HEK293 (cell line): ENCODE measurements around the gene INAVA.

Source experiments
- ZBTB8A ChIP-seq: fragments of 450-650 bp; formaldehyde crosslinking; IDR thresholded peaks from 2 replicates; pipeline ENCODE4 v1.5.1; 2016; ENCODE audit warnings: missing biosample characterization, missing genetic modification characterization
- ZNF140 ChIP-seq: fragments of 450-650 bp; formaldehyde crosslinking; IDR thresholded peaks from 2 replicates; pipeline ENCODE4 v1.5.1; 2016; ENCODE audit warnings: missing biosample characterization, missing genetic modification characterization
- ZNF202 ChIP-seq: fragments of 450-650 bp; formaldehyde crosslinking; IDR thresholded peaks from 2 replicates; pipeline ENCODE4 v1.5.1; 2016; ENCODE audit warnings: missing biosample characterization, missing genetic modification characterization, borderline replicate concordance
- ZNF266 ChIP-seq: fragments of 450-650 bp; formaldehyde crosslinking; IDR thresholded peaks from 2 replicates; pipeline ENCODE4 v1.5.1; 2016; ENCODE audit warnings: missing biosample characterization, missing genetic modification characterization, low read depth
- ZNF501 ChIP-seq: fragments of 450-650 bp; formaldehyde crosslinking; IDR thresholded peaks from 2 replicates; pipeline ENCODE4 v1.5.1; 2016; ENCODE audit warnings: missing biosample characterization, missing genetic modification characterization
- ZNF510 ChIP-seq: fragments of 450-650 bp; formaldehyde crosslinking; IDR thresholded peaks from 2 replicates; pipeline ENCODE4 v1.5.1; 2018; ENCODE audit warnings: mild to moderate bottlenecking, missing genetic modification characterization, missing biosample characterization; ENCODE audit not compliant: insufficient replicate concordance
- ZNF558 ChIP-seq: fragments of 450-650 bp; formaldehyde crosslinking; IDR thresholded peaks from 2 replicates; pipeline ENCODE4 v1.5.1; 2016; ENCODE audit warnings: missing biosample characterization, missing genetic modification characterization
- ZNF623 ChIP-seq: fragments of 450-650 bp; formaldehyde crosslinking; IDR thresholded peaks from 2 replicates; pipeline ENCODE4 v1.5.1; 2016; ENCODE audit warnings: missing biosample characterization, missing genetic modification characterization
- ZNF654 ChIP-seq: fragments of 450-650 bp; formaldehyde crosslinking; IDR thresholded peaks from 2 replicates; pipeline ENCODE4 v1.5.1; 2016; ENCODE audit warnings: low read depth, missing biosample characterization, missing genetic modification characterization
- ZNF664 ChIP-seq: fragments of 450-650 bp; formaldehyde crosslinking; IDR thresholded peaks from 2 replicates; pipeline ENCODE4 v1.5.1; 2016; ENCODE audit warnings: missing biosample characterization, missing genetic modification characterization
- ZXDB ChIP-seq: fragments of 450-650 bp; formaldehyde crosslinking; IDR thresholded peaks from 2 replicates; pipeline ENCODE4 v1.5.1; 2016; ENCODE audit warnings: missing biosample characterization, missing genetic modification characterization
- TF ChIP-seq, protein P1 (sequence below): fragments of 450-650 bp; formaldehyde crosslinking; conservative IDR thresholded peaks from 2 replicates; pipeline ENCODE4 v1.5.1; 2016; ENCODE audit warnings: low read depth, missing biosample characterization, missing genetic modification characterization

INAVA gene

DNA sequence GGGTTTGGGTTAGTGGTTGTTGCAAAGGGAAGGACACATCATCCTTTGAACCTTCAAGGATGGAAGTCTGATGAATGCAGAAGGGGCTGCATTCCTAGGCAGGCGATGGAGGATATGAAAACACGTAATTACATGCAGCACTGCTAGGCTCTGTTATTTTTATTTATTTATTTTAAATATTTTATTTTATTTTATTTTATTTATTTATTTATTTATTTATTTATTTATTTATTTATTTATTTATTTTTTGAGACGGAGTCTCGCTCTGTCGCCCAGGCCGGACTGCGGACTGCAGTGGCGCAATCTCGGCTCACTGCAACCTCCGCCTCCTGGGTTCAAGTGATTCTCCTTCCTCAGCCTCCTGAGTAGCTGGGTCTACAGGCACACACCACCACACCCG, 69.2 kb downstream of the INAVA start (continued):
- TF ChIP-seq, protein P1, sequence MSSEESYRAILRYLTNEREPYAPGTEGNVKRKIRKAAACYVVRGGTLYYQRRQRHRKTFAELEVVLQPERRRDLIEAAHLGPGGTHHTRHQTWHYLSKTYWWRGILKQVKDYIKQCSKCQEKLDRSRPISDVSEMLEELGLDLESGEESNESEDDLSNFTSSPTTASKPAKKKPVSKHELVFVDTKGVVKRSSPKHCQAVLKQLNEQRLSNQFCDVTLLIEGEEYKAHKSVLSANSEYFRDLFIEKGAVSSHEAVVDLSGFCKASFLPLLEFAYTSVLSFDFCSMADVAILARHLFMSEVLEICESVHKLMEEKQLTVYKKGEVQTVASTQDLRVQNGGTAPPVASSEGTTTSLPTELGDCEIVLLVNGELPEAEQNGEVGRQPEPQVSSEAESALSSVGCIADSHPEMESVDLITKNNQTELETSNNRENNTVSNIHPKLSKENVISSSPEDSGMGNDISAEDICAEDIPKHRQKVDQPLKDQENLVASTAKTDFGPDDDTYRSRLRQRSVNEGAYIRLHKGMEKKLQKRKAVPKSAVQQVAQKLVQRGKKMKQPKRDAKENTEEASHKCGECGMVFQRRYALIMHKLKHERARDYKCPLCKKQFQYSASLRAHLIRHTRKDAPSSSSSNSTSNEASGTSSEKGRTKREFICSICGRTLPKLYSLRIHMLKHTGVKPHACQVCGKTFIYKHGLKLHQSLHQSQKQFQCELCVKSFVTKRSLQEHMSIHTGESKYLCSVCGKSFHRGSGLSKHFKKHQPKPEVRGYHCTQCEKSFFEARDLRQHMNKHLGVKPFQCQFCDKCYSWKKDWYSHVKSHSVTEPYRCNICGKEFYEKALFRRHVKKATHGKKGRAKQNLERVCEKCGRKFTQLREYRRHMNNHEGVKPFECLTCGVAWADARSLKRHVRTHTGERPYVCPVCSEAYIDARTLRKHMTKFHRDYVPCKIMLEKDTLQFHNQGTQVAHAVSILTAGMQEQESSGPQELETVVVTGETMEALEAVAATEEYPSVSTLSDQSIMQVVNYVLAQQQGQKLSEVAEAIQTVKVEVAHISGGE (tag by site-specific recombination), result peak; percentile 76
- TF ChIP-seq ZNF510 (tag by site-specific recombination) (peak; percentile 32), ZNF654 (tag by site-specific recombination) (peak; percentile 42), ZNF202 (0 out of 2 replicates have a peak, but pooled peaks have one; percentile 12), ZNF501 (tag by site-specific recombination) (peak; percentile 59; the same call in 1 of the 2 replicates), ZNF266 (0 out of 2 replicates have a peak, but pooled peaks have one; percentile 19), ZNF623 (tag by site-specific recombination) (peak; percentile 69), ZNF140 (tag by site-specific recombination) (0 out of 2 replicates have a peak, but pooled peaks have one; percentile 26), ZBTB8A (tag by site-specific recombination) (peak; percentile 71), ZNF664 (tag by site-specific recombination) (0 out of 2 replicates have a peak, but pooled peaks have one; percentile 35), ZNF558 (tag by site-specific recombination) (peak; percentile 78; the same call in 1 of the 2 replicates), ZXDB (tag by site-specific recombination) (peak; percentile 58; the same call in 1 of the 2 replicates)
- TF ChIP-seq, all 188 proteins: peak for 20; not testable (repeated sequence) for 168
